IPS-11a (cell line): ENCODE results near the gene TCHP.
"Not testable (repeated sequence)": the region's sequence is repeated elsewhere in the genome, so short reads cannot be mapped to it uniquely, and the experiment has no call there.

ENCODE experiments used
- H3K4me3 ChIP-seq: one replicate; pipeline ENCODE4 v1.5.1; 2013; ENCODE audit warnings: low read depth, low read length, control low read depth

TCHP gene

GRCh38 chr12:109905301-109905700, 5.2 kb downstream of the TCHP start:
- no peak overlapping the region for H3K4me3 ChIP-seq

- no peak overlapping the region for H3K4me3 ChIP-seq
Measured at GRCh38 chr12:109910254-109910968, 10.3 kb downstream of the TCHP start.

- H3K4me3 ChIP-seq: no peak overlapping the region
Measured at GRCh38 chr12:109910969-109911348, 10.9 kb downstream of the TCHP start.

GRCh38 chr12:109912855-109913321, 12.8 kb downstream of the TCHP start:
- H3K4me3 ChIP-seq: no peak overlapping the region

- no peak overlapping the region for H3K4me3 ChIP-seq
Measured at GRCh38 chr12:109914461-109914860, 14.4 kb downstream of the TCHP start.

GRCh38 chr12:109915171-109916040, 15.3 kb downstream of the TCHP start:
- H3K4me3 ChIP-seq: no peak overlapping the region

- H3K4me3 ChIP-seq: no peak overlapping the region
Measured at GRCh38 chr12:109916045-109916444, 16.0 kb downstream of the TCHP start.

GRCh38 chr12:109919456-109919855, 19.4 kb downstream of the TCHP start:
- no peak overlapping the region for H3K4me3 ChIP-seq

- no peak overlapping the region for H3K4me3 ChIP-seq
Measured at GRCh38 chr12:109920261-109920780, 20.2 kb downstream of the TCHP start.

- no peak overlapping the region for H3K4me3 ChIP-seq
Measured at GRCh38 chr12:109921982-109922381, 21.9 kb downstream of the TCHP start.

GRCh38 chr12:109923038-109923437, 23.0 kb downstream of the TCHP start:
- no peak overlapping the region for H3K4me3 ChIP-seq

- no peak overlapping the region for H3K4me3 ChIP-seq
Measured at GRCh38 chr12:109923481-109924245, 23.6 kb downstream of the TCHP start.

- H3K4me3 ChIP-seq: no peak overlapping the region
Measured at GRCh38 chr12:109925185-109925840, 25.2 kb downstream of the TCHP start.

- no peak overlapping the region for H3K4me3 ChIP-seq
Measured at GRCh38 chr12:109926016-109926415, 25.9 kb downstream of the TCHP start.

- no peak overlapping the region for H3K4me3 ChIP-seq
Measured at GRCh38 chr12:109926488-109927210, 26.6 kb downstream of the TCHP start.

- no peak overlapping the region for H3K4me3 ChIP-seq
Measured at GRCh38 chr12:109927622-109928021, 27.5 kb downstream of the TCHP start.

- no peak overlapping the region for H3K4me3 ChIP-seq
Measured at GRCh38 chr12:109928058-109928656, 28.1 kb downstream of the TCHP start.

GRCh38 chr12:109929326-109929725, 29.3 kb downstream of the TCHP start:
- H3K4me3 ChIP-seq: not testable (repeated sequence)

GRCh38 chr12:109930028-109930800, 30.1 kb downstream of the TCHP start:
- H3K4me3 ChIP-seq: no peak overlapping the region
